Calu3 (cell line): ENCODE data around the gene CFAP299. TPM values are rescaled to one million over a fixed set of nuclear protein-coding genes. Genes with fewer than 3 reads are reported as not detected.
A peak's percentile ranks its signal among the peaks of the same experiment; 100 is the strongest.

Experiments used
- BruUV-seq: library from RNA; stranded (reverse); fragments of 400-500 nt; replicated peaks from 2 replicates; lab custom pipeline; 2021; lab: Mats Ljungman, UMichigan
- CTCF ChIA-PET: fragments of 300-600 bp; sonication (Branson Sonifier 250); formaldehyde crosslinking; loops from one replicate; lab custom pipeline; 2022; ENCODE audit warnings: antibody characterized with exemption; lab: Charles Lee
- DNase-seq: peaks from one replicate; pipeline ENCODE4 v3.0.0; 2022
- H3K27ac Mint-ChIP-seq: one replicate; pipeline ENCODE4 v1.8.0; 2022; ENCODE audit warnings: mixed read lengths; ENCODE audit not compliant: unreplicated experiment
- H3K27me3 Mint-ChIP-seq: one replicate; pipeline ENCODE4 v1.8.0; 2022; ENCODE audit warnings: mixed read lengths; ENCODE audit not compliant: unreplicated experiment
- H3K36me3 Mint-ChIP-seq: one replicate; pipeline ENCODE4 v1.8.0; 2022; ENCODE audit warnings: mild to moderate bottlenecking, moderate library complexity, mixed read lengths; ENCODE audit not compliant: insufficient read depth, unreplicated experiment
- H3K4me1 Mint-ChIP-seq: one replicate; pipeline ENCODE4 v1.8.0; 2022; ENCODE audit warnings: mild to moderate bottlenecking, low read depth, mixed read lengths; ENCODE audit not compliant: unreplicated experiment
- H3K4me3 Mint-ChIP-seq: one replicate; pipeline ENCODE4 v1.8.0; 2022; ENCODE audit warnings: mild to moderate bottlenecking, low read depth, moderate library complexity, mixed read lengths; ENCODE audit not compliant: unreplicated experiment
- H3K9me3 Mint-ChIP-seq: one replicate; pipeline ENCODE4 v1.8.0; 2022; ENCODE audit warnings: low read depth, mixed read lengths; ENCODE audit not compliant: unreplicated experiment
- CTCF ChIP-seq: fragments of 200-600 bp; IDR thresholded peaks from one replicate; pipeline ENCODE4 v1.8.0; 2022; ENCODE audit warnings: antibody characterized with exemption; ENCODE audit not compliant: unreplicated experiment
- intact Hi-C: fragments of 100-400 bp; cut with micrococcal nuclease; formaldehyde crosslinking; loops from one replicate; pipeline ENCODE4 v1.10.0; 2022; ENCODE audit not compliant: unreplicated experiment
- total RNA-seq: library from RNA; stranded (reverse); gene quantifications from 2 replicates; pipeline ENCODE4 v1.2.3, GENCODE V29; 2022

The CFAP299 gene
- total RNA-seq, 1 experiment from 2014 or later, result not detected

GRCh38 chr4:80710748-80711451 is 375.4 kb downstream of the CFAP299 start:
- CTCF ChIA-PET, result interaction anchor here (1.6 kb wide), 1 partner anchor 17 kb away, joined by 6 read pairs; no protein-coding TSS in a partner anchor
- no TSS peak for BruUV-seq
- no peak for DNase-seq
- intact Hi-C loops, result no loop called here
- Mint-ChIP-seq H3K9me3 (no peaks in the 10 kb centered on the region), H3K36me3 (no peaks in the 10 kb centered on the region), H3K27ac (peak overlapping the region; percentile 66), H3K4me1 (peaks cover 22% of the 10 kb centered on the region), H3K4me3 (no peak overlapping the region), H3K27me3 (no peaks in the 10 kb centered on the region)
- TF ChIP-seq CTCF, result no peak

GRCh38 chr4:80711956-80712355 is 376.4 kb downstream of the CFAP299 start:
- Mint-ChIP-seq H3K9me3 (no peaks in the 10 kb centered on the region), H3K27me3 (no peaks in the 10 kb centered on the region), H3K36me3 (no peaks in the 10 kb centered on the region), H3K27ac (no peak overlapping the region), H3K4me1 (peaks cover 22% of the 10 kb centered on the region), H3K4me3 (no peak overlapping the region)
- BruUV-seq, result no TSS peak
- no peak for DNase-seq
- no peak for TF ChIP-seq CTCF
- CTCF ChIA-PET, result interaction anchor here (1.6 kb wide), 1 partner anchor 18 kb away, joined by 6 read pairs; no protein-coding TSS in a partner anchor
- intact Hi-C loops, result no loop called here

GRCh38 chr4:80713409-80713808 is 377.9 kb downstream of the CFAP299 start:
- no peak for TF ChIP-seq CTCF
- H3K4me3 Mint-ChIP-seq, result no peak overlapping the region
- no peak overlapping the region for H3K27ac Mint-ChIP-seq
- H3K27me3 Mint-ChIP-seq, result no peaks in the 10 kb centered on the region
- intact Hi-C loops, result no loop called here
- H3K9me3 Mint-ChIP-seq, result no peaks in the 10 kb centered on the region
- H3K4me1 Mint-ChIP-seq, result peaks cover 22% of the 10 kb centered on the region
- CTCF ChIA-PET, result no interaction called here
- no TSS peak for BruUV-seq
- DNase-seq, result no peak
- no peaks in the 10 kb centered on the region for H3K36me3 Mint-ChIP-seq

- no peaks in the 10 kb centered on the region for H3K36me3 Mint-ChIP-seq
- intact Hi-C loops, result no loop called here
- no peaks in the 10 kb centered on the region for H3K27me3 Mint-ChIP-seq
- BruUV-seq, result no TSS peak
- H3K9me3 Mint-ChIP-seq, result peaks cover 2% of the 10 kb centered on the region
- H3K4me1 Mint-ChIP-seq, result no peaks in the 10 kb centered on the region
- DNase-seq, result no peak
- no peak overlapping the region for H3K27ac Mint-ChIP-seq
- no peak overlapping the region for H3K4me3 Mint-ChIP-seq
- no peak for TF ChIP-seq CTCF
- CTCF ChIA-PET, result no interaction called here
Measured at GRCh38 chr4:80717204-80717603, 381.7 kb downstream of the CFAP299 start.
